Spleen (tissue), 7 donors: Measurements from ENCODE around the gene BTBD10.

Source experiments
- CTCF ChIP-seq, 11 experiments: fragments of 200-600 bp in 7 of 11; fragments of 450-650 bp in 4 of 11; sonication (generic) in 4 of 11; IDR thresholded peaks in 8 of 11; conservative IDR thresholded peaks in 3 of 11; 1 replicate in 7 of 11; 2 replicates in 4 of 11; pipeline versions ENCODE4 v1.4.0 to v1.8.0; 2016 to 2021; ENCODE audit warnings: antibody characterized with exemption in 11 of 11, inconsistent platforms in 4 of 11, mild to moderate bottlenecking in 1 of 11
- POLR2A ChIP-seq, 3 donors: fragments of 450-650 bp; IDR thresholded peaks; one replicate each; pipeline ENCODE4 v1.5.1; 2017; ENCODE audit warnings: antibody characterized with exemption in 3 of 3, mild to moderate bottlenecking in 1 of 3
- POLR2AphosphoS5 ChIP-seq, 3 donors: sonication (generic); formaldehyde crosslinking; IDR thresholded peaks; one replicate each; pipeline ENCODE4 v1.5.1; 2017; ENCODE audit warnings: antibody characterized with exemption in 3 of 3
- donor health status: DM: no; HTN: no; CAD: no; lungs with moderate emphysema.
- donor health status: DM: no; HTN: no; CAD: no.
- donor health status: DM: no; HTN: no; CAD: no.

DNA sequence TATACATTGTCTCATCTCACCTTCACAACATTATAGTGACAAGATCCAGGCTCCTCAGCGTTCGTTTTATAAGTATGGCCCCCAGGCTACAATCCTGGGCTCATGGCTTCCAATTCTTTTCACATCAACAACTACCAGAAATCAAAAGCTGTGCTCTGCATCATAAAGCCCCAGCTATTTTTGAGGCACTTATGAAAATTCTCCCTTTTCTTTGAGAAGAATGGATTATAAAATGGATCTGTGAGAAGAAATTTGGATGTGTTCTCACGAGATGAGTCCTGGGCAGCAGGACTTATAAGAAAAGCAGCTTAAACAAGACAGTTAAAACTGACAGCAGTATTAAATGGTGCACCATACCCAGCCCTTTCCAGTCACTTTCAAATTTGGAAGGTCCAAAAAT lies 80.3 kb downstream of the BTBD10 start:
- TF ChIP-seq POLR2A (IDR thresholded peaks at IDR 0.05) (no peak), POLR2AphosphoS5 (IDR thresholded peaks at IDR 0.05) (no peak), CTCF (IDR thresholded peaks at IDR 0.05 in 8 of 11, conservative IDR thresholded peaks at IDR 0.05 in 3 of 11) (no peak)
